T-helper 2 cell treated with Interferon-gamma antibody and Interleukin-4, amounts not matched to agents 100 ng/mL and 5 ng/mL, for 36 hours (primary cell): ENCODE results near the gene ARFGEF2. TPM values are rescaled to one million over a fixed set of nuclear protein-coding genes. Genes with fewer than 3 reads are reported as not detected.
"Not testable (repeated sequence)": the region's sequence is repeated elsewhere in the genome, so short reads cannot be mapped to it uniquely, and the experiment has no call there.

Source experiments
- intact Hi-C: fragments of 100-400 bp; cut with micrococcal nuclease; formaldehyde crosslinking; loops from one replicate; pipeline ENCODE4 v1.15.1; 2023
- total RNA-seq: library from RNA; stranded (reverse); gene quantifications from 2 replicates; pipeline ENCODE4 v1.2.3, GENCODE V29; 2022

Gene ARFGEF2
- total RNA-seq, 1 donor from 2014 or later, result 25.1 TPM

- intact Hi-C loops, result no loop called here
Measured at GRCh38 chr20:48990467-48990866, 69.0 kb downstream of the ARFGEF2 start.

- intact Hi-C loops, result no loop called here
Measured at GRCh38 chr20:48995589-48995988, 74.1 kb downstream of the ARFGEF2 start.

- intact Hi-C loops, result no loop called here
Measured at GRCh38 chr20:48999890-49000870, 78.7 kb downstream of the ARFGEF2 start.

- intact Hi-C loops, result no loop called here
Measured at GRCh38 chr20:49001741-49002140, 80.2 kb downstream of the ARFGEF2 start.

- intact Hi-C loops, result no loop called here
Measured at GRCh38 chr20:49006446-49006980, 85.0 kb downstream of the ARFGEF2 start.

GRCh38 chr20:49009899-49010631 lies 88.6 kb downstream of the ARFGEF2 start:
- intact Hi-C loops, result no loop called here

- intact Hi-C loops, result no loop called here
Measured at GRCh38 chr20:49024220-49024619, 102.7 kb downstream of the ARFGEF2 start.

- intact Hi-C loops, result not testable (repeated sequence)
Measured at GRCh38 chr20:49028177-49028576, 106.7 kb downstream of the ARFGEF2 start.

- intact Hi-C loops, result no loop called here
Measured at GRCh38 chr20:49028684-49029083, 107.2 kb downstream of the ARFGEF2 start.

GRCh38 chr20:49029203-49029602 lies 107.7 kb downstream of the ARFGEF2 start:
- intact Hi-C loops, result no loop called here

GRCh38 chr20:49030954-49031619 lies 109.6 kb downstream of the ARFGEF2 start:
- intact Hi-C loops, result no loop called here

- intact Hi-C loops, result no loop called here
Measured at GRCh38 chr20:49032455-49032854, 110.9 kb downstream of the ARFGEF2 start.

GRCh38 chr20:49034070-49034732 lies 112.7 kb downstream of the ARFGEF2 start:
- intact Hi-C loops, result no loop called here

GRCh38 chr20:49037962-49038387 lies 116.5 kb downstream of the ARFGEF2 start:
- intact Hi-C loops, result no loop called here

GRCh38 chr20:49039854-49040253 lies 118.3 kb downstream of the ARFGEF2 start:
- intact Hi-C loops, result loop anchor here (10.0 kb wide), 1 partner anchor 1535 kb away; the partner anchor contains the start of gene NCOA3

GRCh38 chr20:49043000-49043399 lies 121.5 kb downstream of the ARFGEF2 start:
- intact Hi-C loops, result loop anchor here (10.0 kb wide), 1 partner anchor 1538 kb away; the partner anchor contains the start of gene NCOA3

- intact Hi-C loops, result loop anchor here (1.0 to 10.0 kb wide), 5 partner anchors 125 to 1541 kb away; partner anchors contain the start of genes ARFGEF2, DDX27, NCOA3 and STAU1
Measured at GRCh38 chr20:49045440-49046086, 124.1 kb downstream of the ARFGEF2 start.

- intact Hi-C loops, result loop anchor here (1.0 to 10.0 kb wide), 5 partner anchors 125 to 1541 kb away; partner anchors contain the start of genes ARFGEF2, DDX27, NCOA3 and STAU1
Measured at GRCh38 chr20:49046087-49046900, 124.8 kb downstream of the ARFGEF2 start, which contains the start of gene CSE1L. Gene CSE1L (plus strand): TSS chr20:49046312. CDS start chr20:49058464, 12,152 bp downstream.

GRCh38 chr20:49052334-49052733 lies 130.8 kb downstream of the ARFGEF2 start:
- intact Hi-C loops, result no loop called here
